H1 (cell line): Measurements from ENCODE around the gene SRR. TPM values are rescaled to one million over a fixed set of nuclear protein-coding genes. Genes with fewer than 3 reads are reported as not detected.
A peak's percentile ranks its signal among the peaks of the same experiment; 100 is the strongest.

ENCODE experiments used
- BCL11A ChIP-seq, 2 experiments: IDR thresholded peaks; one replicate each; pipeline ENCODE4 v1.6.1; 2011; ENCODE audit warnings: low read depth in 2 of 2, low read length in 2 of 2, mild to moderate bottlenecking in 2 of 2
- BRCA1 ChIP-seq: IDR thresholded peaks from 2 replicates; pipeline ENCODE4 v1.6.1; 2012; ENCODE audit warnings: low read depth, low read length, improper control_type of control experiment
- CHD1 ChIP-seq: IDR thresholded peaks from 2 replicates; pipeline ENCODE4 v1.6.1; 2012; ENCODE audit warnings: low read depth, low read length, improper control_type of control experiment
- CREB1 ChIP-seq: IDR thresholded peaks from 2 replicates; pipeline ENCODE4 v1.6.1; 2012; ENCODE audit warnings: inconsistent platforms
- EGR1 ChIP-seq: IDR thresholded peaks from 2 replicates; pipeline ENCODE4 v1.6.1; 2011; ENCODE audit warnings: low read depth, low read length, borderline replicate concordance
- EP300 ChIP-seq, 2 experiments: IDR thresholded peaks; 1 replicate in 1 of 2; 2 replicates in 1 of 2; pipeline ENCODE4 v1.6.1; 2011 to 2012; ENCODE audit warnings: low read depth in 2 of 2, low read length in 2 of 2, mild to moderate bottlenecking in 2 of 2, borderline replicate concordance in 1 of 2, inconsistent platforms in 1 of 2, moderate library complexity in 1 of 2
- GABPA ChIP-seq: IDR thresholded peaks from 2 replicates; pipeline ENCODE4 v1.6.1; 2011; ENCODE audit warnings: mild to moderate bottlenecking, low read length, moderate library complexity, borderline replicate concordance; ENCODE audit not compliant: insufficient read depth
- GTF2F1 ChIP-seq: IDR thresholded peaks from 2 replicates; pipeline ENCODE4 v1.6.1; 2012; ENCODE audit warnings: low read depth, low read length, improper control_type of control experiment, borderline replicate concordance
- HDAC2 ChIP-seq, 2 experiments: fragments of 300-600 bp in 1 of 2; sonication (generic) in 1 of 2; IDR thresholded peaks; 2 replicates each; pipeline ENCODE4 v1.6.1; 2011 to 2012; ENCODE audit warnings: low read depth in 2 of 2, low read length in 2 of 2, mild to moderate bottlenecking in 2 of 2, moderate library complexity in 2 of 2, borderline replicate concordance in 1 of 2, inconsistent platforms in 1 of 2
- KDM4A ChIP-seq: IDR thresholded peaks from one replicate; pipeline ENCODE4 v1.7.1; 2012; ENCODE audit warnings: low read depth, mild to moderate bottlenecking, moderate library complexity, low read length, inconsistent platforms; ENCODE audit not compliant: severe bottlenecking
- KDM5A ChIP-seq: fragments of 200-600 bp; IDR thresholded peaks from 2 replicates; pipeline ENCODE4 v1.7.1; 2012; ENCODE audit warnings: mild to moderate bottlenecking, low read length, inconsistent platforms, mixed read lengths
- NRF1 ChIP-seq: IDR thresholded peaks from 2 replicates; pipeline ENCODE4 v1.6.1; 2011; ENCODE audit warnings: mild to moderate bottlenecking, low read depth, low read length, improper control_type of control experiment
- PHF8 ChIP-seq: fragments of 200-600 bp; sonication (generic); conservative IDR thresholded peaks from 2 replicates; pipeline ENCODE4 v1.7.1; 2012; ENCODE audit warnings: low read depth, mild to moderate bottlenecking, inconsistent platforms, low read length, moderate library complexity
- POLR2A ChIP-seq, 2 experiments: IDR thresholded peaks; 1 replicate in 1 of 2; 2 replicates in 1 of 2; pipeline ENCODE4 v1.6.1; 2011; ENCODE audit warnings: low read depth in 2 of 2, low read length in 2 of 2, mild to moderate bottlenecking in 2 of 2; ENCODE audit errors: control extremely low read depth in 1 of 2
- POLR2AphosphoS5 ChIP-seq: IDR thresholded peaks from 2 replicates; pipeline ENCODE4 v1.6.1; 2011; ENCODE audit warnings: low read depth, low read length
- RBBP5 ChIP-seq: IDR thresholded peaks from 2 replicates; pipeline ENCODE4 v1.7.1; 2012; ENCODE audit warnings: low read depth, mild to moderate bottlenecking, inconsistent platforms, low read length, moderate library complexity, borderline replicate concordance
- SAP30 ChIP-seq: fragments of 300-600 bp; sonication (generic); IDR thresholded peaks from 2 replicates; pipeline ENCODE4 v1.7.1; 2012; ENCODE audit warnings: low read length, moderate library complexity, mild to moderate bottlenecking, inconsistent platforms; ENCODE audit not compliant: insufficient read depth, insufficient replicate concordance
- SIN3A ChIP-seq, 2 experiments: IDR thresholded peaks in 1 of 2; conservative IDR thresholded peaks in 1 of 2; 2 replicates each; pipeline ENCODE4 v1.6.1; 2011 to 2012; ENCODE audit warnings: low read length in 2 of 2, improper control_type of control experiment in 1 of 2, low read depth in 1 of 2, mild to moderate bottlenecking in 1 of 2
- SP1 ChIP-seq: IDR thresholded peaks from 2 replicates; pipeline ENCODE4 v1.6.1; 2011; ENCODE audit warnings: low read depth, low read length
- TAF1 ChIP-seq: IDR thresholded peaks from 2 replicates; pipeline ENCODE4 v1.6.1; 2011; ENCODE audit warnings: mild to moderate bottlenecking, low read depth, low read length
- TBP ChIP-seq: IDR thresholded peaks from 2 replicates; pipeline ENCODE4 v1.6.1; 2011; ENCODE audit warnings: low read depth, low read length, improper control_type of control experiment
- polyA plus RNA-seq, 7 experiments: library from polyadenylated mRNA; depleted of rRNA in 3 of 7; stranded (reverse) in 5 of 7; unstranded in 2 of 7; fragments of >200 nt in 5 of 7; fragments of 200-250 nt in 2 of 7; gene quantifications; 1 replicate in 5 of 7; 2 replicates in 1 of 7; 4 replicates in 1 of 7; pipeline versions ENCODE4 v1.2.1 to v1.2.3, GENCODE V29; 2011 to 2013; ENCODE audit warnings: missing spikeins in 2 of 7, mixed read lengths in 2 of 7
- total RNA-seq: library from RNA; stranded (reverse); fragmentation: NEBNext Ultra II Directional; extraction: Animal tissue kit (Norgen Biotek cat#: 25700); gene quantifications from 2 replicates; pipeline ENCODE4 v1.2.1, GENCODE V29; 2021
- TF ChIP-seq, protein P1 (sequence below): IDR thresholded peaks from 2 replicates; pipeline ENCODE4 v1.6.1; 2012; ENCODE audit warnings: inconsistent platforms
- TF ChIP-seq, protein P2 (sequence below): IDR thresholded peaks from 2 replicates; pipeline ENCODE4 v1.6.1; 2011; ENCODE audit warnings: low read depth, mild to moderate bottlenecking, low read length; ENCODE audit not compliant: insufficient read depth

SRR gene
- total and polyA plus RNA-seq, 2 of the 8 experiments (the other 6 are each of a cell fraction or from before 2014, with no cell fraction given): 3.6 to 4.5 TPM

DNA sequence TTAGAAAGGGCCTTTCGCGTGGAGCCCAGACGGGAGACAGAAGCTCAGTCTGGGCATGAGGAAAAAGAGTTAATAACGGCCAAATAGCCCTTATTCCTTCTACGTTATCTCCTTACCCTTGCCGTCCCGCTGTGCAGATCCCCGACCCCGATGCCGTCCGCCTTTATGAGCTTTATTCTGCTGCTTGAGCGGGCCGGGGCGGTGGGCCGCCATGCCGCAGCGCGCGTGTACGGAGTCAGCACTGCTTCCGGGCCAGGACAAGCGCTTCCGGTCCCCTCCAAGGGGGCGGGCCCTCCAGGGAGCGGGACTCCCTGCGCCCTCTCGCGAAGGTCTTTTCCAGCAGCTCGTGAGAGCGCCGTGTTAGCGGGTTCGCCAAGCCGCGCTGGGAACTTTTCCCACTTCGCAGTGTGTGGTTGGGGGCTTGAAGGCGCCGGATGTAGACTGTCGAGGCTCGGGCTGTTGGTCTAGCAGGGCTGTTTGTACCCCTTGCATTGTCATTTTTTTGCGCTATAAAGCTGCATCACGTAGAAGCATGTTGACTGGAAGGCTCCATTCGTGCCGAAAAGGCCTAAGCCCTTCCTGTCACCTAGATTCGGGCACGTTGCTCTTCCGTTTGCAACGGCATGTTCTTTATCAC is 32.6 kb downstream of the SRR start, which contains the start of gene TSR1 (continued):
- TF ChIP-seq BCL11A (IDR thresholded peaks at IDR 0.05; ENCODE audit: low read depth in 2 of 2, low read length in 2 of 2) (no peak), RBBP5 (peak; percentile 89; the same call in 1 of the 2 replicates), SP1 (0 out of 2 replicates have a peak, but pooled peaks have one; percentile 24), KDM5A (peak; percentile 98), SIN3A (conservative IDR thresholded peaks at IDR 0.05 in 1 of 2, IDR thresholded peaks at IDR 0.05 in 1 of 2; ENCODE audit: low read depth in 1 of 2, low read length in 2 of 2) (peak; percentile 72 to 73; a peak in 1 of 4 replicates), BRCA1 (peak; percentile 57; the same call in 1 of the 2 replicates), POLR2A (IDR thresholded peaks at IDR 0.05; ENCODE audit: control extremely low read depth in 1 of 2, low read depth in 2 of 2, low read length in 2 of 2) (peak; percentile 73 to 89; a peak in 2 of 3 replicates), CHD1 (no peak), PHF8 (peak; percentile 91), HDAC2 (IDR thresholded peaks at IDR 0.05; ENCODE audit: borderline replicate concordance in 1 of 2, low read depth in 2 of 2, low read length in 2 of 2) (peak; percentile 17 to 92; a peak in 1 of 4 replicates), EGR1 (0 out of 2 replicates have a peak, but pooled peaks have one; percentile 25), KDM4A (peak; percentile 34), CREB1 (peak; percentile 84), NRF1 (no peak), TBP (peak; percentile 76), POLR2AphosphoS5 (peak; percentile 92), GTF2F1 (peak; percentile 34; the same call in 1 of the 2 replicates), SAP30 (peak; percentile 73), EP300 (IDR thresholded peaks at IDR 0.05; ENCODE audit: borderline replicate concordance in 1 of 2, low read depth in 2 of 2, low read length in 2 of 2) (peak in 1 of 2 experiments; percentile 31; a peak in 1 of 3 replicates), TAF1 (peak; percentile 91), GABPA (peak; percentile 94)
- TF ChIP-seq, protein P1, sequence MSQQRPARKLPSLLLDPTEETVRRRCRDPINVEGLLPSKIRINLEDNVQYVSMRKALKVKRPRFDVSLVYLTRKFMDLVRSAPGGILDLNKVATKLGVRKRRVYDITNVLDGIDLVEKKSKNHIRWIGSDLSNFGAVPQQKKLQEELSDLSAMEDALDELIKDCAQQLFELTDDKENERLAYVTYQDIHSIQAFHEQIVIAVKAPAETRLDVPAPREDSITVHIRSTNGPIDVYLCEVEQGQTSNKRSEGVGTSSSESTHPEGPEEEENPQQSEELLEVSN: peak; percentile 85
- TF ChIP-seq, protein P2, sequence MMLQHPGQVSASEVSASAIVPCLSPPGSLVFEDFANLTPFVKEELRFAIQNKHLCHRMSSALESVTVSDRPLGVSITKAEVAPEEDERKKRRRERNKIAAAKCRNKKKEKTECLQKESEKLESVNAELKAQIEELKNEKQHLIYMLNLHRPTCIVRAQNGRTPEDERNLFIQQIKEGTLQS: no peak
